Panc1 (cell line): ENCODE results near the gene NAT9.

ENCODE experiments used
- CTCF ChIP-seq: fragments of 450-650 bp; IDR thresholded peaks from 2 replicates; pipeline ENCODE4 v1.5.1; 2017; ENCODE audit warnings: mild to moderate bottlenecking
- POLR2AphosphoS5 ChIP-seq: IDR thresholded peaks from 2 replicates; pipeline ENCODE4 v1.6.1; 2012; ENCODE audit warnings: mild to moderate bottlenecking, low read depth, low read length, moderate library complexity
- REST ChIP-seq, 2 experiments: IDR thresholded peaks; 2 replicates each; pipeline ENCODE4 v1.6.1; 2011 to 2012; ENCODE audit warnings: low read depth in 2 of 2, control low read depth in 1 of 2, low read length in 1 of 2, mild to moderate bottlenecking in 1 of 2, moderate library complexity in 1 of 2; ENCODE audit not compliant: insufficient read depth in 1 of 2

- TF ChIP-seq CTCF (no peak), POLR2AphosphoS5 (no peak), REST (IDR thresholded peaks at IDR 0.05; ENCODE audit: insufficient read depth in 1 of 2, low read depth in 2 of 2, low read length in 1 of 2) (no peak)
These were observed 40.9 kb upstream of the NAT9 start for GRCh38 chr17:74816905-74817620.
